K562 (cell line): ENCODE measurements around the gene ODAD3. TPM values are rescaled to one million over a fixed set of nuclear protein-coding genes. Genes with fewer than 3 reads are reported as not detected.

Experiments
- ATAC-seq: fragments of 200-7000 bp; cut with Tn5 transposase; 3 replicates; pipeline ENCODE4 v1.9.1; 2020; ENCODE audit warnings: moderate library complexity
- Bru-seq: library from RNA; stranded (reverse); fragments of 400-500 nt; gene quantifications from one replicate; lab custom pipeline; 2021; lab: Mats Ljungman, UMichigan
- BruChase-seq, 2 experiments: library from RNA; stranded (reverse); fragments of 400-500 nt; gene quantifications; one replicate each; lab custom pipeline; 2021; lab: Mats Ljungman, UMichigan
- BruUV-seq: library from RNA; stranded (reverse); fragments of 400-500 nt; replicated peaks from 2 replicates; lab custom pipeline; 2021; lab: Mats Ljungman, UMichigan
- CTCF ChIA-PET: fragments of 300-600 bp; formaldehyde crosslinking; extraction: SDS; loops from one replicate; lab custom pipeline; 2021; ENCODE audit warnings: low intra/inter-chr PET ratio; lab: Yijun Ruan, JAX
- POLR2A ChIA-PET: fragments of 300-600, 350-650 bp; sonication (Branson Sonifier 250); formaldehyde crosslinking; extraction: SDS; loops from one replicate; lab custom pipeline; 2021; ENCODE audit warnings: antibody characterized with exemption, inconsistent platforms; lab: Yijun Ruan, JAX
- DNase-seq, 4 experiments: peaks; one replicate each; pipeline versions ENCODE4 v3.0.0 to v3.0.0-alpha.2; 2011 to 2018; ENCODE audit warnings: low spot score in 3 of 4, mixed read lengths in 3 of 4; ENCODE audit errors: extremely low read depth in 1 of 4
- FAIRE-seq: peaks from 2 replicates; lab custom pipeline; 2011; peaks lifted over from hg19 to GRCh38; lab: Jason Lieb, UNC
- H2AFZ ChIP-seq: 2 replicates; pipeline ENCODE4 v1.6.0; 2011; ENCODE audit warnings: low read depth, low read length, control low read depth, inconsistent platforms
- H3K27ac ChIP-seq: fragments of 200-600 bp; 3 replicates; pipeline ENCODE4 v1.8.0; 2011; ENCODE audit warnings: low read depth, mild to moderate bottlenecking, control low read depth, inconsistent platforms, low read length, moderate library complexity, mixed read lengths; ENCODE audit errors: extremely low read depth
- H3K27me3 ChIP-seq, 2 experiments: fragments of 300-600 bp in 1 of 2; 2 replicates in 1 of 2; 3 replicates in 1 of 2; pipeline versions ENCODE4 v1.6.0 to v1.8.0; 2011; ENCODE audit warnings: inconsistent platforms in 2 of 2, low read length in 2 of 2, mild to moderate bottlenecking in 1 of 2, mixed read lengths in 1 of 2, moderate library complexity in 1 of 2; ENCODE audit not compliant: control insufficient read depth in 2 of 2, insufficient read depth in 2 of 2
- H3K36me3 ChIP-seq: fragments of 300-600 bp; 3 replicates; pipeline ENCODE4 v1.8.0; 2011; ENCODE audit warnings: mild to moderate bottlenecking, low read length, inconsistent platforms; ENCODE audit not compliant: control insufficient read depth, insufficient read depth
- H3K4me1 ChIP-seq, 2 experiments: fragments of 200-600 bp in 1 of 2; replicated peaks in 1 of 2; 2 replicates in 1 of 2; 3 replicates in 1 of 2; pipeline versions ENCODE4 v1.5.1 to v1.8.0; 2011; ENCODE audit warnings: inconsistent platforms in 2 of 2, low read length in 2 of 2, mild to moderate bottlenecking in 1 of 2, mixed read lengths in 1 of 2, moderate library complexity in 1 of 2; ENCODE audit not compliant: control insufficient read depth in 2 of 2, insufficient read depth in 2 of 2
- H3K4me2 ChIP-seq: 2 replicates; pipeline ENCODE4 v1.6.1; 2011; ENCODE audit warnings: low read length, control low read depth, inconsistent platforms, mixed read lengths; ENCODE audit not compliant: insufficient read depth
- H3K4me3 ChIP-seq: fragments of 200-600 bp; sonication (generic), shearing (Covaris generic); 2 replicates; pipeline ENCODE4 v1.5.1; 2016; ENCODE audit warnings: control low read depth, inconsistent platforms
- H3K79me2 ChIP-seq: fragments of 200-600 bp; 3 replicates; pipeline ENCODE4 v1.8.0; 2011; ENCODE audit warnings: low read length, inconsistent platforms; ENCODE audit not compliant: control insufficient read depth, insufficient read depth
- H3K9ac ChIP-seq, 2 experiments: 2 replicates each; pipeline versions ENCODE4 v1.6.0 to v1.6.1; 2011; ENCODE audit warnings: low read depth in 2 of 2, low read length in 2 of 2, control low read depth in 1 of 2, inconsistent platforms in 1 of 2, mild to moderate bottlenecking in 1 of 2, mixed read lengths in 1 of 2; ENCODE audit not compliant: insufficient read depth in 1 of 2
- H3K9me1 ChIP-seq: one replicate; pipeline ENCODE4 v1.6.0; 2011; ENCODE audit warnings: inconsistent platforms, mild to moderate bottlenecking, low read length, moderate library complexity; ENCODE audit not compliant: control insufficient read depth, insufficient read depth
- H3K9me3 ChIP-seq: replicated peaks from 2 replicates; pipeline ENCODE4 v1.5.1; 2011; ENCODE audit warnings: low read depth, low read length, inconsistent platforms; ENCODE audit not compliant: control insufficient read depth, insufficient read depth
- H4K20me1 ChIP-seq: replicated peaks from 2 replicates; pipeline ENCODE4 v1.6.1; 2011; ENCODE audit warnings: low read length, inconsistent platforms, mixed read lengths; ENCODE audit not compliant: control insufficient read depth, insufficient read depth
- BDP1 ChIP-seq: IDR thresholded peaks from 3 replicates; pipeline ENCODE4 v1.6.1; 2011; ENCODE audit not compliant: insufficient read length, insufficient read depth
- CEBPZ ChIP-seq: fragments of 150-350 bp; IDR thresholded peaks from 2 replicates; pipeline ENCODE4 v1.6.1; 2014; ENCODE audit warnings: low read depth, mild to moderate bottlenecking, low read length, borderline replicate concordance
- GTF2F1 ChIP-seq: IDR thresholded peaks from 2 replicates; pipeline ENCODE4 v1.6.1; 2011; ENCODE audit warnings: low read depth, low read length, improper control_type of control experiment
- IRF2 ChIP-seq: sonication (generic); formaldehyde crosslinking; IDR thresholded peaks from 2 replicates; pipeline ENCODE4 v1.8.1; 2022; ENCODE audit warnings: mild to moderate bottlenecking, missing genetic modification reagents
- PCBP2 ChIP-seq: fragments of 200-400 bp; formaldehyde crosslinking; IDR thresholded peaks from 2 replicates; pipeline ENCODE4 v1.6.1; 2018; ENCODE audit warnings: low read length, low read depth, mild to moderate bottlenecking, moderate library complexity; ENCODE audit not compliant: poor library complexity, severe bottlenecking
- SMARCB1 ChIP-seq: IDR thresholded peaks from 2 replicates; pipeline ENCODE4 v1.6.1; 2011; ENCODE audit warnings: improper control_type of control experiment, low read depth; ENCODE audit not compliant: insufficient read length
- SMARCC2 ChIP-seq: fragments of 450-650 bp; IDR thresholded peaks from 2 replicates; pipeline ENCODE4 v1.6.1; 2017; ENCODE audit warnings: antibody characterized with exemption, moderate library complexity, mild to moderate bottlenecking, low read depth
- TAF9B ChIP-seq: fragments of 450-650 bp; IDR thresholded peaks from 2 replicates; pipeline ENCODE4 v1.6.1; 2018; ENCODE audit warnings: mild to moderate bottlenecking; ENCODE audit not compliant: partially characterized antibody
- TOE1 ChIP-seq, 2 experiments: fragments of 450-650 bp in 1 of 2; sonication (generic) in 1 of 2; formaldehyde crosslinking in 1 of 2; IDR thresholded peaks; 2 replicates each; pipeline versions ENCODE4 v1.7.1 to v1.8.0; 2016 to 2022; ENCODE audit warnings: borderline replicate concordance in 2 of 2, mild to moderate bottlenecking in 2 of 2, antibody characterized with exemption in 1 of 2, inconsistent platforms in 1 of 2, low read depth in 1 of 2, missing genetic modification reagents in 1 of 2, moderate library complexity in 1 of 2
- ZNF140 ChIP-seq: fragments of 250-450 bp; sonication (Bioruptor Pico); IDR thresholded peaks from 2 replicates; pipeline ENCODE4 v1.8.0; 2021; ENCODE audit warnings: moderate library complexity, mild to moderate bottlenecking, inconsistent platforms
- ZNF174 ChIP-seq: fragments of 250-450 bp; sonication (Bioruptor Pico); IDR thresholded peaks from 2 replicates; pipeline ENCODE4 v1.4.0; 2020; ENCODE audit warnings: mild to moderate bottlenecking
- ZNF263 ChIP-seq: sonication (generic); formaldehyde crosslinking; IDR thresholded peaks from 2 replicates; pipeline ENCODE4 v1.8.0; 2022; ENCODE audit warnings: mild to moderate bottlenecking, missing genetic modification reagents, borderline replicate concordance
- ZNF431 ChIP-seq: sonication (generic); formaldehyde crosslinking; IDR thresholded peaks from 2 replicates; pipeline ENCODE4 v1.8.0; 2022; ENCODE audit warnings: mild to moderate bottlenecking, missing genetic modification reagents
- WGBS: fragments of 100-300 bp; shearing (Covaris generic); methylation state at CpG from one replicate; pipeline ENCODE4 v1.1.6; 2016; ENCODE audit warnings: low coverage, mixed read lengths; ENCODE audit not compliant: insufficient coverage; ENCODE audit errors: missing lambda C conversion rate; 5-methylcytosine and 5-hydroxymethylcytosine counted together
- in situ Hi-C: fragments of 300-500 bp; cut with MboI; formaldehyde crosslinking; loops from 4 replicates; pipeline ENCODE4 v1.15.0; 2018; ENCODE audit warnings: inconsistent platforms, mixed read lengths
- intact Hi-C: fragments of 100-400 bp; cut with micrococcal nuclease; formaldehyde crosslinking; loops from 2 replicates; pipeline ENCODE4 v1.14.2; 2022
- long read RNA-seq, 3 experiments: library from polyadenylated mRNA in 2 of 3; library from RNA in 1 of 3; unstranded in 2 of 3; stranded (forward) in 1 of 3; transcript quantifications; one replicate each; pipeline ENCODE4 v2.0.0, GENCODE V29; 2019 to 2022
- polyA minus RNA-seq, 3 experiments: library from RNA; depleted of rRNA, polyadenylated mRNA; stranded (reverse); fragments of >200 nt; gene quantifications; 2 replicates each; pipeline ENCODE4 v1.2.3, GENCODE V29; 2011
- polyA plus RNA-seq, 8 experiments: library from polyadenylated mRNA; depleted of rRNA in 4 of 8; stranded (reverse) in 5 of 8; unstranded in 3 of 8; fragments of >200 nt; fragmentation: Nextera tagmentation in 2 of 8; fragmentation: Illumina TruSeq in 1 of 8; extraction: Ambion mirVana in 2 of 8; extraction: Trizol in 1 of 8; gene quantifications; 2 replicates each; pipeline versions ENCODE4 v1.2.1 to v1.2.3, GENCODE V29; 2011 to 2014; ENCODE audit warnings: inconsistent platforms in 1 of 8, missing spikeins in 1 of 8
- total RNA-seq, 7 experiments: library from RNA; depleted of rRNA in 6 of 7; stranded (reverse); fragments of >200 nt in 6 of 7; fragmentation: Illumina TruSeq in 2 of 7; extraction: Trizol in 2 of 7; gene quantifications; 2 replicates each; pipeline versions ENCODE4 v1.2.1 to v1.2.3, GENCODE V29; 2011 to 2021; ENCODE audit warnings: low replicate concordance in 1 of 7

ODAD3 gene
- 0.25 and 0.74 TPM in 2 replicates for total RNA-seq (2011; cell fraction: chromatin; rRNA removed; ENCODE audit: low replicate concordance)
- 0.26 and 1.2 TPM in 2 replicates for total RNA-seq (2011; cell fraction: nucleolus; rRNA removed)
- 0.29 TPM in 1 of 2 replicates, not detected in the other for total RNA-seq (2011; cell fraction: nucleoplasm; rRNA removed)
- total RNA-seq (2014; rRNA removed) (0.08 and 0.14 TPM in 2 replicates), total RNA-seq (2014; rRNA removed; fragmentation: Illumina TruSeq; extraction: Trizol) (0.11 TPM in 1 of 2 replicates, not detected in the other), total RNA-seq (2015; rRNA removed; fragmentation: Illumina TruSeq; extraction: Trizol) (0.08 TPM in 1 of 2 replicates, not detected in the other), total RNA-seq (2021) (0.18 and 0.51 TPM in 2 replicates), polyA plus RNA-seq (2011; rRNA removed) (0.19 TPM in 1 of 2 replicates, not detected in the other), polyA plus RNA-seq (2014; fragmentation: Illumina TruSeq; extraction: Trizol) (0.08 and 0.12 TPM in 2 replicates), polyA plus RNA-seq (2014; fragmentation: Nextera tagmentation; extraction: Ambion mirVana) (under 1 TPM; 0.07 to 0.18 TPM), polyA plus RNA-seq (2014; rRNA removed) (0.72 and 1.5 TPM in 2 replicates), polyA minus RNA-seq (2011; rRNA and poly(A)+ RNA removed) (not detected in 2 replicates), Bru-seq, nascent RNA (percentile 21 among the genes with signal in this experiment), BruChase-seq, experiment 1, labeled RNA remaining after a 2-hour chase (percentile 6 among the genes with signal in this experiment), BruChase-seq, experiment 2, labeled RNA remaining after a 6-hour chase (percentile 1 among the genes with signal in this experiment)
- 0.12 TPM in 2 replicates for polyA plus RNA-seq (2011; cell fraction: cytosol; rRNA removed)
- polyA plus RNA-seq (2011; cell fraction: nucleus; rRNA removed): 0.54 and 0.66 TPM in 2 replicates
- 0.16 and 0.19 TPM in 2 replicates for polyA plus RNA-seq (2012)
- polyA minus RNA-seq (2011; cell fraction: cytosol; rRNA and poly(A)+ RNA removed): not detected in 2 replicates
- polyA minus RNA-seq (2011; cell fraction: nucleus; rRNA and poly(A)+ RNA removed): 0.13 and 0.22 TPM in 2 replicates
- long read RNA-seq, experiment 1: 0 reads
- long read RNA-seq, experiment 2: 0 reads
- long read RNA-seq, experiment 3: 0 reads

- CTCF ChIA-PET: interaction anchor here (0.7 kb wide), 1 partner anchor 204 kb away, joined by 3 read pairs; no protein-coding TSS in a partner anchor
- FAIRE-seq (peak; percentile 100), DNase-seq (peak; percentile 99), ATAC-seq (peak; percentile 99)
- under 1% methylated on average over 49 of the region's 53 CpGs for WGBS
- Histone ChIP-seq H3K36me3 (peaks cover 34% of the 10 kb centered on the region), H3K4me1 (peaks cover 11 to 22% of the 10 kb centered on the region in 2 experiments; a peak in 4 of 5 replicates), H3K27ac (peak within 1 kb of the TSS; percentile 63), H2AFZ (peak within 1 kb of the TSS; percentile 98), H3K9ac (peak within 1 kb of the TSS; percentile 67 to 96), H3K79me2 (peaks cover 20% of the 10 kb centered on the region), H4K20me1 (no peaks in the 10 kb centered on the region), H3K4me3 (peak within 1 kb of the TSS; percentile 65), H3K9me1 (peaks cover 5% of the 10 kb centered on the region), H3K27me3 (no peaks in the 10 kb centered on the region), H3K4me2 (peak within 1 kb of the TSS; percentile 92), H3K9me3 (no peaks in the 10 kb centered on the region)
- POLR2A ChIA-PET: interaction anchor here (0.5 to 1.4 kb wide), 12 partner anchors 17 to 505 kb away, joined by 3 to 6 read pairs (median 3); partner anchors contain the start of gene ELOF1
- in situ Hi-C loops: loop anchor here (5.0 kb wide), 1 partner anchor 138 kb away; the partner anchor contains the start of gene TSPAN16
- intact Hi-C loops: loop anchor here (1.0 to 2.0 kb wide), 2 partner anchors 51 to 60 kb away; partner anchors contain the start of genes EPOR and SWSAP1
- BruUV-seq: no TSS peak
- TF ChIP-seq TAF9B: no peak
- no peak for TF ChIP-seq ZNF431 (CRISPR knock-in tag)
- no peak for TF ChIP-seq ZNF263 (CRISPR knock-in tag)
- TF ChIP-seq TOE1 (IDR thresholded peaks at IDR 0.05; ENCODE audit: borderline replicate concordance): peak; percentile 99
- TF ChIP-seq TOE1 (CRISPR knock-in tag; IDR thresholded peaks at IDR 0.05; ENCODE audit: borderline replicate concordance, low read depth): no peak
- TF ChIP-seq SMARCB1: no peak
- TF ChIP-seq CEBPZ: no peak
- TF ChIP-seq BDP1: no peak
- no peak for TF ChIP-seq ZNF140 (CRISPR knock-in tag)
- TF ChIP-seq IRF2 (CRISPR knock-in tag): no peak
- no peak for TF ChIP-seq GTF2F1
- no peak for TF ChIP-seq PCBP2
- no peak for TF ChIP-seq ZNF174 (CRISPR knock-in tag)
- TF ChIP-seq SMARCC2: no peak
Observed at GRCh38 chr19:11435057-11435832, at the start of gene ODAD3, which contains the start of gene PRKCSH. Gene ODAD3 (minus strand): TSS chr19:11435121. CDS start chr19:11435016, 105 bp downstream. Gene PRKCSH (plus strand): TSS chr19:11435635. CDS start chr19:11436118, 483 bp downstream.
